ENCODE measurements around the gene ZNF416. TPM values are rescaled to one million over a fixed set of nuclear protein-coding genes. Genes with fewer than 3 reads are reported as not detected.
A peak's percentile ranks its signal among the peaks of the same experiment; 100 is the strongest.

The ZNF416 gene
- total and polyA plus RNA-seq, 5 donors, result 2.4 to 5.9 (median 4.8) TPM

DNA sequence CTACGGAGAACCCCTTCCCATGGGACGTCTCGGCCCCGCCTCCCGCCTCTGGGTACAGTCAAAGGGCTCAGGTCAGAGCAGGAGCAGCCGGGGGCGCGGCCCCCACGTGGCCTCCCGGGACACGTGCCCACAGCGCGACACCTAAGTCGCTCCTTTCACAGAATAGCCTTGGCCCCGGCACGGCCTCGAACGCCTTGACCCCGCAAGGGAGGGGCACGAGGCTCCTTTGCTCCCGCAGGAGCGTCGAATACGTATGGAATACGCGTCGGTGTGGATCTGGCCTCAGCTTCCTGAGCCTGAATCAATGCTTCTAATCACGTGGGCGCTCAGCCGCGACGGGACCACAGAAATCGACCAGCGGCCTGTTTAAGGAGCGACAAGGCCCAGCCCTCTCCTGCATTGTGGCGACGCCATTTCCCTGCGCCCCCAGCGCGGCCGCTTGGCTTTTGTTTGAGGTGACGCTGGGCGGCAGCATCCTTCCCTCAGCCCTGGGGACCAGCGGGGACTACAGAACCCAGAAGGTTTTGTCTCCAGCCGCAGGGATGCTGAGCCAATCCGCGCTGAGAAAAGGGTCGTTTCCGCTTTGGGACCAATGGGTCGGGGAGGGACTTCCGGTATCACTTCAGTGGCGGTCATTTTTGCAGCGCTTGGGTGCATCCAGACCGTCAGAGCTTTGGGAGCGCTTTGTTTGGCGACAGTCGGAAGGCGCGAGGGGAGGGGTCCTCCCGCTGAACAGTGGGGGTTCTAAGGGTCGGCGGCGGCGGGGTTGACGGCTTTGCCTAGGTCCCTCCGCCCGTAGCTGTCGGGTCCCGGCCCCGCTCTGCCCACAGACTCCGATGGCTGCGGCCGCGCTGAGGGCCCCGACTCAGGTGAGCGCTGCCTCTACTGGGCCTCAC lies 5.1 kb upstream of the ZNF416 start, which contains the start of gene ZIK1:
TSS of gene ZIK1 (plus strand) at position 625 of the 896 bp plus-strand sequence. CDS start at position 837, 212 bp downstream.
- H3K27ac ChIP-seq (ENCODE audit: low read length), result peak within 1 kb of the TSS; percentile 8
- H3K4me3 ChIP-seq (ENCODE audit: low read length), result peak within 1 kb of the TSS; percentile 70
- DNase-seq (peak; percentile 92 to 96 (median 95)), ATAC-seq (peak; percentile 97)
- no peaks in the 10 kb centered on the region for H3K4me1 ChIP-seq (ENCODE audit: control insufficient read depth, insufficient read depth, low read length)
- intact Hi-C loops (cut with DNase I), result no loop called here
- no peaks in the 10 kb centered on the region for H3K9me3 ChIP-seq (ENCODE audit: control insufficient read depth, low read length)
- H3K27me3 ChIP-seq (ENCODE audit: control insufficient read depth, insufficient read depth), result no peaks in the 10 kb centered on the region
- WGBS, result 2% methylated on average over 76 of the region's 76 CpGs

DNA sequence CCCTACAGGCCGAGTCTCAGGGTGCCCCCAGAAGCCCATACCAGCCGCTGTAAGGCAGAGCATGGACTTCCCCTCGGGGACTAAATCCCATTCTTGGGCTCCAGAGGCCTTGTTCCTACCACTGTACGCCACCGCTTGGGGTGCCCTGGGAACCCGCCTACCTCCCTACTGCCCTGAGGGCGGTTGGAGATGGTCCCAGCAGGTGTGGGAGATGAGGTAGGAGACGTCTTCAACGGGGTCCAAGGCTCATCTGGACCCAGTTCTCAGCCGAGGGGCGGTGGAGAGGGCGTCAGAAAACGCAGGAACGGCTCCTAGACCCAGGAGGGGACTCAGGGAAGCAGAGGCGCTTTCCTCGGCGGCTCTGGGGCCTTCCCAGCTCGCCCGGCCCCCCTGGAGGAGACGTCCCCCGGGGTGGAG lies 4.4 kb upstream of the ZNF416 start:
- Histone ChIP-seq H3K27me3 (ENCODE audit: control insufficient read depth, insufficient read depth) (no peaks in the 10 kb centered on the region), H3K27ac (ENCODE audit: low read length) (no peak overlapping the region), H3K9me3 (ENCODE audit: control insufficient read depth, low read length) (no peaks in the 10 kb centered on the region), H3K4me3 (ENCODE audit: low read length) (peak overlapping the region; percentile 70), H3K4me1 (ENCODE audit: control insufficient read depth, insufficient read depth, low read length) (peaks cover under 1% of the 10 kb centered on the region)
- ATAC-seq (no peak), DNase-seq (no peak)
- intact Hi-C loops (cut with DNase I), result no loop called here
- whole genome bisulfite sequencing, result 34% methylated on average over 21 of the region's 21 CpGs

DNA sequence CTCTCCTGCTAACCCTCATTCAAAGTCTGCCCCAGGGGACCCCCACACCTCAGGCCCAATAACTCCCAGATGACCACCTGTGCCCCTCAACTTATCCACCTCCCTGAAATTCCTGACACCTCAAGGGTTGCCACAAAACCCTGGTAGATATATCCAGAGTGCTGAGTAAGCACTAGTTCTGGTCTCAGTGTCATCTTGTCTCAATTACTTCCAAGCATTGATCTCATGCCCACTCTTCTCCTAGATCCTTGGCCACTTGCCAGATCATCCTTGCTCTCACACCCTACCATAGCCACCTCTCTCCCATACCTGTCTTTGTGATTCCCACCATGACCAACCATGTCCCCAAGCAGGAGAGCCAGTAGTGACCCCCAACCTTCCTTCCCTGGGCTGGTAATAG lies 2.0 kb downstream of the ZNF416 start:
- no peak overlapping the region for H3K27ac ChIP-seq (ENCODE audit: low read length)
- H3K27me3 ChIP-seq (ENCODE audit: control insufficient read depth, insufficient read depth), result no peaks in the 10 kb centered on the region
- intact Hi-C loops (cut with DNase I), result no loop called here
- peaks cover 6% of the 10 kb centered on the region for H3K4me1 ChIP-seq (ENCODE audit: control insufficient read depth, insufficient read depth, low read length)
- DNase-seq (no peak), ATAC-seq (no peak)
- H3K4me3 ChIP-seq (ENCODE audit: low read length), result no peak overlapping the region
- peaks cover 32% of the 10 kb centered on the region for H3K9me3 ChIP-seq (ENCODE audit: control insufficient read depth, low read length)

DNA sequence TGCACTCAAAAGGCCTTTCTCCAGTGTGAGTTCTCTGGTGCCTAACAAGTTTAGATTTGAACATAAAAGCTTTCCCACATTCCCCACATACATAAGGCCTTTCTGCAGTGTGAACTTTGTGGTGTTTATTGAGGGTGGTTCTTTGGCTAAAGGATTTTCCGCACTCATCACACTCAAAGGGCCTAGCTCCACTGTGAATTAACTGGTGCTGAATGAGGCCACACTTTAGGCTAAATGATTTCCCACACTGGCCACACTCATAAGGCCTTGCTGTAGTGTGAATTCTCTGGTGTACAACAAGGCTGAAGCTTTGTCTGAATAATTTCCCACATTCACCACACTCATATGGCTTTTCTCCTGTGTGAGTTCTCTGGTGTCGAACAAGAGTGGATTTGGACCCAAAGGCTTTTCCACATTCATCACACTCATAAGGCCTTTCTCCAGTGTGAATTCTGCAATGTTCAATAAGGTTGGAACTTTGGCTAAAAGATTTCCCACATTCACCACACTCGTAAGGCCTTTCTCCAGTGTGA lies 6.2 kb downstream of the ZNF416 start:
- no peaks in the 10 kb centered on the region for H3K4me1 ChIP-seq (ENCODE audit: control insufficient read depth, insufficient read depth, low read length)
- no peaks in the 10 kb centered on the region for H3K27me3 ChIP-seq (ENCODE audit: control insufficient read depth, insufficient read depth)
- ATAC-seq (no peak), DNase-seq (no peak)
- H3K9me3 ChIP-seq (ENCODE audit: control insufficient read depth, low read length), result peaks cover 38% of the 10 kb centered on the region
- intact Hi-C loops (cut with DNase I), result no loop called here
- no peak overlapping the region for H3K27ac ChIP-seq (ENCODE audit: low read length)
- no peak overlapping the region for H3K4me3 ChIP-seq (ENCODE audit: low read length)
- 95% methylated on average over 3 of the region's 3 CpGs for WGBS

DNA sequence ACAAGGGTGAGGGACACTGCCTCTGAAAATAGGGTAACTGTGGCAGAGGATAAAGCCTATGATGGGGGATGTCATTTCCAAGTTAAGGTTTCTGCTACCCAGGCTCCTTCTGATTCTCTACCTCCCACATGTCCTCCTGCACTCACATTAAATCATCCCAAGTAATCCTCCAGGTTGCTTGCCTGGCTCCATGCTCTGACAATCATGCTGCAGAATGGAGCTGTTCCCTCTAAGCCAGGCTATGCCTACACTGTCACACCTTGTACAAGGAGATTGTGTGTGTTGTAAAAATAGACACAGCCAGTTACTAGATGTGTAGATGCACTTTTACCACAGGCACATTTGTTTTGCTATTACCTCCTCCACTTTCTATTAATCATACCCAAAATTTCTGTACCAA lies 8.0 kb downstream of the ZNF416 start:
- H3K4me3 ChIP-seq (ENCODE audit: low read length), result no peak overlapping the region
- intact Hi-C loops (cut with DNase I), result no loop called here
- DNase-seq, result no peak
- H3K9me3 ChIP-seq (ENCODE audit: control insufficient read depth, low read length), result peaks cover 37% of the 10 kb centered on the region
- ATAC-seq, result no peak
- no peaks in the 10 kb centered on the region for H3K27me3 ChIP-seq (ENCODE audit: control insufficient read depth, insufficient read depth)
- no peaks in the 10 kb centered on the region for H3K4me1 ChIP-seq (ENCODE audit: control insufficient read depth, insufficient read depth, low read length)
- no peak overlapping the region for H3K27ac ChIP-seq (ENCODE audit: low read length)

DNA sequence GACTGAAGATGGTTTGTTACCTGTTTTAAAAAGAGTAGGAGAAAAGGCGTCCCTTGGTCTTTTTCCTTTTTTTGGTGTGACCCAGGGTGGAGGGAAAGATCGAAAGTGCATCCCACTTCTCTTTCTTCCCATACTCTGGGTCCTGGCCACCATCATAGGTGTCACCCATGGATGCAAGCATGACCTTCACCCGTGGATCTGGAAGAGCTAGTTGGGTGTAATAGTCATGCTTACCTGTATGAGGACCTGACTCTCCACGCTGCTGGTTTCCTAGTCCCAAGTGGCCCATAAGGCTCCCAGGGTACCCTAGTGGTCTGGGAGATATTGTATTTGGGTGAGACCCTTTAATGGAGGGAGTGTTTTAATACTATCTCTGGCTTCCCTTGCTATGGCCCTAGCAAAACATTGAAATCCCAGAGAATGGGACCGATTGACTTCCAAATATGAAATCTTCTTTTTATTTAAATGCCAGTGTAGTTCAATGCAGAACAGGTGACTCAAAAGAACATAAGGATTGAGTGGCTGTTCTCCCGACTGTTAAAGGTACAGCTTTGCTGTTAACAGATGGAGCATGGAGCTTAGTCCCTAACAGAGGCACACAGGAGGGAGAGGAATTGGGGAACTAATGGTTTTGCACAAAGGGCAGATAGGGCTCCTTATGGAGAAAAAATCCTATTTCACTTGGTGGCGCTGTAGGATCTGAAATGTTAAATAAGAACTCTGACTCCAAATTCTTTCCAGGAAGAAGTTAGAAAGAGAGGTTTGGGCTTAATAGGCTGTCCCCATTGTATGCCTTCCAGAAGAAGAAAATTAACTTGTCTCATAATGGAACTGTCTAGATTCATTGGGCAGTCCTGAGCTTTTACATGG lies 12.1 kb downstream of the ZNF416 start:
- Histone ChIP-seq H3K27ac (ENCODE audit: low read length) (no peak overlapping the region), H3K4me1 (ENCODE audit: control insufficient read depth, insufficient read depth, low read length) (no peaks in the 10 kb centered on the region), H3K4me3 (ENCODE audit: low read length) (no peak overlapping the region), H3K27me3 (ENCODE audit: control insufficient read depth, insufficient read depth) (no peaks in the 10 kb centered on the region), H3K9me3 (ENCODE audit: control insufficient read depth, low read length) (peaks cover 10% of the 10 kb centered on the region)
- WGBS, result 56% methylated on average over 7 of the region's 7 CpGs
- ATAC-seq, result no peak
- intact Hi-C loops (cut with DNase I), result no loop called here
- no peak for DNase-seq

DNA sequence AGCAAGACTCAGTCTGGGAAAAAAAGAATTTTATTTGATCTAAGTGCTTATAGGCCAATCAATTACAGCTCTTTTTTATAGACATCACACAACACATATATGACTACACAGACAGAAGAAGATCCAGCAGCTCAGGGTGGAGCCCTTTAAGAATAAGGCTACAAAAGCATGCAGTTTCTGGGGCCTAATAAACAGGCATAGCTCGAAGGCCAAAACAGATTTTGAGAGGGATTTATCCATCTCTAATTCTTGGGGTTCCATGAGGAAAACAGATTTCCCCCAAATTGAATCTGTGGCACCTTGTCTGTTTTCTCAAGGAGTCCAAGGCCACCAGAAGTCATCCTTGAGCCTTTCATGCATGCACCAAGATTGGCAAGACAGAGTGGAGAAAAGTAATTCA lies 15.2 kb downstream of the ZNF416 start:
- peaks cover 3% of the 10 kb centered on the region for H3K4me1 ChIP-seq (ENCODE audit: control insufficient read depth, insufficient read depth, low read length)
- WGBS, result 59% methylated on average over 1 of the region's 1 CpG
- intact Hi-C loops (cut with DNase I), result no loop called here

DNA sequence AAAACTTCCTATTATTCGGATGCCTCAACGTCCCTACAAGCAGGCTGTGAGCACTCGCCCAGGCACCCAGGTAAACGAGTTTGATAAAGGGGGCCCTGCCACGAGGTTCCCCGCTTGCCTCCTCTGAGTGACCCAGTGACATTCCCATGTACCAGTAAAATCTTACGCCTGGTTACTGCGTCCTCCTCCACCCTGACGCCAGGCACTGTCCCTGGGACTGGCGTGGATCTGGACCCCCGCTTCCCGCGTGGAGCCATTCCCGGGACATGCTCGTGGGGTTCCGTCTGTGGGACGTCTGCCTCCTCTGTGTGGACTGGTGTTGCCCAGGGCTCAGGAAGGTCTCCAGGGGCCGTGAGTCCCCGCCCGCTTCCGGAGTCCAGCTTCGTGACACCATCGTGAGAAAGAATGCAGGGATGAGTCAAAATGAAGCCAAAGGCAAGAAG lies 18.6 kb downstream of the ZNF416 start:
- WGBS, result 13% methylated on average over 23 of the region's 23 CpGs
- no peaks in the 10 kb centered on the region for H3K27me3 ChIP-seq (ENCODE audit: control insufficient read depth, insufficient read depth)
- peaks cover 6% of the 10 kb centered on the region for H3K4me1 ChIP-seq (ENCODE audit: control insufficient read depth, insufficient read depth, low read length)
- peak; percentile 55 to 76 for ATAC-seq
- H3K4me3 ChIP-seq (ENCODE audit: low read length), result peak overlapping the region; percentile 66
- intact Hi-C loops (cut with DNase I), result no loop called here
- H3K27ac ChIP-seq (ENCODE audit: low read length), result no peak overlapping the region
- DNase-seq, result peak; percentile 51 to 75 (median 68)
- no peaks in the 10 kb centered on the region for H3K9me3 ChIP-seq (ENCODE audit: control insufficient read depth, low read length)

More for the DNA sequence above, 15.2 kb downstream of the ZNF416 start:
- no peak for ATAC-seq
- H3K27ac ChIP-seq (ENCODE audit: low read length), result no peak overlapping the region
- DNase-seq, result no peak
- no peaks in the 10 kb centered on the region for H3K27me3 ChIP-seq (ENCODE audit: control insufficient read depth, insufficient read depth)
- peaks cover 3% of the 10 kb centered on the region for H3K9me3 ChIP-seq (ENCODE audit: control insufficient read depth, low read length)
- no peak overlapping the region for H3K4me3 ChIP-seq (ENCODE audit: low read length)

DNA sequence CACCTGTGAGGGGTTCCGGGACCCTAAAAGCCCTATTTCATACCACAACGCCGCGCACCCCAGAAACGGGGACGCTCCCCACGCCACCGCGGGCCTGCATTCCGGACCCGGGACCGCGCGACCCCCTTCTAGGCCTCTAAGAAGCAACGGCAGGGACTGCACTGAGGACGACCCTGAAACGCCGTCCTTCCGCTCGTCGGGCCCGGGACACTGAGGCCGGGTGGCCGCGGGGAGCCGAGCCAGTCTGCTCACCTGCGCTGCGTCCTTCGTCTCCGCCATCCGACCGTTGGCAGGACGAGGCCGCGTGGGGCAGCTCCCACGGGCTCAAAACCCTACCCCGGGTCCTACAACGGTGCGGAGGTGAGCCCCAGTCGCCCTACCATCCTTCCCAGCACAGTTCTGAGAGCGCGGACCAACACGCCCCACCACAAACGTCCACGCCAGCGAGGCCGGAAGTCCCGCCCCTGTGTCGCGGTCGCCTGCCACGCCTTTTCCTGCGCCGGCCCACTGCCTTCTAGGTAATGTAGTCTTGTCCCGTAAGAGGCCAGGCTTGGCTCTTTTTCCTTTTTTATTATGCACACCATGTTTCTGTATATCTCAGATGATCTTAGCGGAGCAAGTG lies 19.2 kb downstream of the ZNF416 start, which contains the start of gene ZNF550:
TSS of gene ZNF550 (minus strand) at position 460 of the 622 bp plus-strand sequence. CDS start at position 279, 181 bp downstream.
- H3K9me3 ChIP-seq (ENCODE audit: control insufficient read depth, low read length), result no peaks in the 10 kb centered on the region
- H3K4me3 ChIP-seq (ENCODE audit: low read length), result peak within 1 kb of the TSS; percentile 66
- H3K27me3 ChIP-seq (ENCODE audit: control insufficient read depth, insufficient read depth), result no peaks in the 10 kb centered on the region
- DNase-seq (peak; percentile 94 to 97 (median 97)), ATAC-seq (peak; percentile 99 to 100)
- under 1% methylated on average over 56 of the region's 56 CpGs for WGBS
- intact Hi-C loops (cut with DNase I), result no loop called here
- peak within 1 kb of the TSS; percentile 10 for H3K27ac ChIP-seq (ENCODE audit: low read length)
- peaks cover 6% of the 10 kb centered on the region for H3K4me1 ChIP-seq (ENCODE audit: control insufficient read depth, insufficient read depth, low read length)

DNA sequence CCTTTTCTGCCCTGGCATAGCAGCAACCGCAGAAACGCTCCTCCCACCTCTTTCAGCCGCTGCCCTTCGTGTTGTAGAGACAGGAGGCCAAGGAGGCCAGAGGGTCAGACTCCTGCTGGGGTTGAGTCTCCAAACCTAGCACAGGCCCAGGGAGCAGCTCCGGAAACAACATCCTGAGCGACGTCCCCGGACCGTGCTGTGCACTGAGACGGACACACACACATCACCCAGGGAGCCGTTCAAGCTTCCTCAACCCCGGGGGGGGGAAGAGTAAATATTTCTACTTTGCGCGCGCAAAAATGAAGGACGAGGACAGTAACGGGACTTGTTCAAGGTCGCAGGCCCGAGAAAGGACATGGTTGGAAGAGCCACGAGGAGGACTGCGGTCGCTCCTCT lies 19.7 kb downstream of the ZNF416 start:
- intact Hi-C loops (cut with DNase I), result no loop called here
- Histone ChIP-seq H3K4me3 (ENCODE audit: low read length) (peak overlapping the region; percentile 66), H3K4me1 (ENCODE audit: control insufficient read depth, insufficient read depth, low read length) (peaks cover 6% of the 10 kb centered on the region), H3K27me3 (ENCODE audit: control insufficient read depth, insufficient read depth) (no peaks in the 10 kb centered on the region), H3K9me3 (ENCODE audit: control insufficient read depth, low read length) (no peaks in the 10 kb centered on the region), H3K27ac (ENCODE audit: low read length) (peak overlapping the region; percentile 10)
- DNase-seq (peak; percentile 18 to 50 (median 47)), ATAC-seq (peak; percentile 44 to 55)
- under 1% methylated on average over 22 of the region's 22 CpGs for WGBS
